Gastroesophageal sphincter (tissue), 4 donors: ENCODE measurements around the gene PTPRN2. TPM values are rescaled to one million over a fixed set of nuclear protein-coding genes. Genes with fewer than 3 reads are reported as not detected.

Experiments used
- ATAC-seq: fragments of 150-250 bp; one replicate; pipeline ENCODE4 v1.9.1; 2016; ENCODE audit warnings: mild to moderate bottlenecking, moderate library complexity
- H3K27ac ChIP-seq, 4 donors: fragments of 200-600 bp; sonication (generic) in 3 of 4; 1 replicate in 3 of 4; 2 replicates in 1 of 4; pipeline ENCODE4 v1.5.1; 2016 to 2019
- H3K27me3 ChIP-seq: fragments of 200-600 bp; sonication (generic); one replicate; pipeline ENCODE4 v1.5.1; 2019
- H3K36me3 ChIP-seq, 2 donors: fragments of 200-600 bp; sonication (generic); one replicate each; pipeline ENCODE4 v1.5.1; 2019; ENCODE audit warnings: control low read depth in 1 of 2
- H3K4me1 ChIP-seq, 3 donors: fragments of 200-600 bp; sonication (generic); 1 replicate in 2 of 3; 2 replicates in 1 of 3; pipeline ENCODE4 v1.5.1; 2016 to 2019; ENCODE audit warnings: control low read depth in 2 of 3
- H3K4me3 ChIP-seq, 2 donors: fragments of 200-600 bp; sonication (generic); one replicate each; pipeline ENCODE4 v1.5.1; 2019; ENCODE audit warnings: mild to moderate bottlenecking in 1 of 2, moderate library complexity in 1 of 2
- H3K9me3 ChIP-seq, 3 donors: fragments of 200-600 bp; sonication (generic); one replicate each; pipeline ENCODE4 v1.5.1; 2017 to 2019; ENCODE audit warnings: control low read depth in 2 of 3
- EP300 ChIP-seq: sonication (generic); formaldehyde crosslinking; IDR thresholded peaks from one replicate; pipeline ENCODE4 v1.6.1; 2017; ENCODE audit warnings: antibody characterized with exemption, mild to moderate bottlenecking
- POLR2A ChIP-seq, 2 donors: fragments of 450-650 bp; IDR thresholded peaks; one replicate each; pipeline ENCODE4 v1.6.1; 2017; ENCODE audit warnings: antibody characterized with exemption in 2 of 2, mild to moderate bottlenecking in 2 of 2, moderate library complexity in 1 of 2
- POLR2AphosphoS5 ChIP-seq: sonication (generic); formaldehyde crosslinking; IDR thresholded peaks from one replicate; pipeline ENCODE4 v1.6.1; 2017; ENCODE audit warnings: antibody characterized with exemption
- WGBS, 2 donors: methylation state at CpG; one replicate each; pipeline ENCODE4 v1.1.5; 2018; ENCODE audit warnings: low coverage in 1 of 2; 5-methylcytosine and 5-hydroxymethylcytosine counted together
- total RNA-seq, 4 donors: library from RNA; depleted of rRNA; stranded (reverse); fragments of >200 nt; gene quantifications; one replicate each; pipeline ENCODE4 v1.1.0, GENCODE V29; 2016
- TF ChIP-seq, protein P1 (sequence below), 4 experiments: fragments of 200-600 bp in 2 of 4; fragments of 450-650 bp in 2 of 4; sonication (generic) in 1 of 4; IDR thresholded peaks; one replicate each; pipeline ENCODE4 v1.5.1; 2017 to 2019; ENCODE audit warnings: antibody characterized with exemption in 4 of 4, mild to moderate bottlenecking in 2 of 4, moderate library complexity in 2 of 4

PTPRN2 gene
- total RNA-seq, 4 donors from 2014 or later = 1.7 to 4.7 (median 3.3) TPM

DNA sequence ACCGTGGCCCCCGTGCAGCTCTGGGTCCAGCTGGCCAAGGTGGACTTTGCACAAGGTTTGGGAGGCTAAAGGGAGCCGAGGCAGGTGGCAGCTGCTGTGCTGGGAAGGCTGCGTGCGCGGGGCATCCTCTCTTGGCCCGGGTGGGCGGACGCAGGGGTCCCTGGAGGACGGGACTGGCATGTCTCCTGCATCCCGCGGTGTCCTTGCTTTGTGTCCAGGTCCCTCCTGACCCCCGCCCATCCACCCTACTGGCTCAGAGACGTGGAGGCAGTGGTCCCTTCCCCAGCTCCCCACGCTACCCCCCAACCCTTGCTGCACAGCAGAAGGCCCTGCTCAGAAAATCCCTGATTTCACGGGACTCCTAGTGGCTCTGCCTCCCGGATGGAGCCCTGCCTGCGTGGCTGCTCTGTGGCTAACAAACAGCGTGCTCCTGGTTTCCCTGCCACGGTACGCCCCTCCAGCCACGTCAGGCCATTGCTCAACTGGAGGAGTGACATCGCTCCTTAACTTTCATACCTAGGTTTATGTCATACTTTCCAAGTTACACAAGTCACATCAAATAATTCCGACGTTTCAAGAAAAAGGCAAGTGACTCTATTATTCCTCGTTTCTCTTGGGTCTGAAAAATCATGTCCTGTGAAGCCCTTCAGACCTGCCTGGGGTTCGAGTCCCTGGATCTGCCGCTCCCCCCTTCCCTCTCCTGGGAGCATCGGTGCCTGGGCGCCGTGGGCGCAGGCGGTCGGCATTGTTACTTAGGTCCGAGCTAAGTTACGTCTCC, 829.0 kb downstream of the PTPRN2 start:
- H3K9me3 ChIP-seq = peaks cover 0 to 12% (median 0%) of the 10 kb centered on the region in 3 donors
- no peak for ATAC-seq
- H3K27ac ChIP-seq = no peak overlapping the region
- 74 to 88% methylated on average over 8 to 13 of the region's 36 CpGs for WGBS, 2 donors
- no peak for TF ChIP-seq POLR2A (IDR thresholded peaks at IDR 0.05)
- no peaks in the 10 kb centered on the region for H3K36me3 ChIP-seq
- H3K4me3 ChIP-seq = no peak overlapping the region
- H3K4me1 ChIP-seq = no peaks in the 10 kb centered on the region
- H3K27me3 ChIP-seq = peaks cover 14% of the 10 kb centered on the region

DNA sequence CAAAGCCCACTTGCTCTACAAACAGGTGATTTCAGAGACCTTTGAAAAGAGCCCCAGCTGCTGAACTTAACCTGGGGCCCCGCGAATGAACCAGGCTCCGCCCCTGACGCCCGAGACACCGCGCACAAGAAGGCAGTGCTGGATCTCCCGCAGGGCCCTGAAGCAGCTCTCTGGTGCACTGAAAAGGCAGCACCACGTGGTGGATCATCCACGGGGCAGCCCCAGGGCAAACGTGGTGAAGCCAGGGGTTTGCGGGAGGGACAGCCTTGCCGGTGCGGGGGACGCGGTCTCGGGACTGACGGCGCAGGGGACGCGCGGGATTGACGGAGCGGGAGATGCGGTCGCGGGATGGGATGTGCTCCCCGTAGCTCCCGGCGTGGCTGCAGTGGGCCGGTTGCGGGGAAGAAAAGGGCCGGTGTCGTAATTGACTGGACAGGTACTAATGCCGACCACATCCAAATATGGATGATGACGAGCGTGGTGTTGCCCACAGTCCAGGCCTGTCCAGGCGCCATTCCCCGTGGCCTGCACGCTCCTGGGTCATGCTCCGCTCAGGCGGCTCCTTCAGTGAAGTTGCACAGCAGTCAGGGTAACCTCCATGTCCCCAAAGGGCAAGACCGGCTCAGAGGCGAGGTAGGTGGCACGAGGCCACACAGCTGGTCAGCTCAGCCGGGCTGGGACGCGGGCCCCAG, 829.7 kb downstream of the PTPRN2 start:
- Histone ChIP-seq H3K27ac (no peak overlapping the region), H3K27me3 (peaks cover 14% of the 10 kb centered on the region), H3K4me1 (no peaks in the 10 kb centered on the region), H3K4me3 (no peak overlapping the region), H3K9me3 (peaks cover 0 to 5% (median 0%) of the 10 kb centered on the region in 3 donors), H3K36me3 (no peaks in the 10 kb centered on the region)
- 72 to 97% methylated on average over 6 to 14 of the region's 48 CpGs for WGBS, 2 donors
- ATAC-seq = no peak
- TF ChIP-seq POLR2A (IDR thresholded peaks at IDR 0.05) (no peak), POLR2AphosphoS5 (no peak), EP300 (no peak)
- TF ChIP-seq, protein P1, sequence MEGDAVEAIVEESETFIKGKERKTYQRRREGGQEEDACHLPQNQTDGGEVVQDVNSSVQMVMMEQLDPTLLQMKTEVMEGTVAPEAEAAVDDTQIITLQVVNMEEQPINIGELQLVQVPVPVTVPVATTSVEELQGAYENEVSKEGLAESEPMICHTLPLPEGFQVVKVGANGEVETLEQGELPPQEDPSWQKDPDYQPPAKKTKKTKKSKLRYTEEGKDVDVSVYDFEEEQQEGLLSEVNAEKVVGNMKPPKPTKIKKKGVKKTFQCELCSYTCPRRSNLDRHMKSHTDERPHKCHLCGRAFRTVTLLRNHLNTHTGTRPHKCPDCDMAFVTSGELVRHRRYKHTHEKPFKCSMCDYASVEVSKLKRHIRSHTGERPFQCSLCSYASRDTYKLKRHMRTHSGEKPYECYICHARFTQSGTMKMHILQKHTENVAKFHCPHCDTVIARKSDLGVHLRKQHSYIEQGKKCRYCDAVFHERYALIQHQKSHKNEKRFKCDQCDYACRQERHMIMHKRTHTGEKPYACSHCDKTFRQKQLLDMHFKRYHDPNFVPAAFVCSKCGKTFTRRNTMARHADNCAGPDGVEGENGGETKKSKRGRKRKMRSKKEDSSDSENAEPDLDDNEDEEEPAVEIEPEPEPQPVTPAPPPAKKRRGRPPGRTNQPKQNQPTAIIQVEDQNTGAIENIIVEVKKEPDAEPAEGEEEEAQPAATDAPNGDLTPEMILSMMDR (IDR thresholded peaks at IDR 0.05) = no peak

DNA sequence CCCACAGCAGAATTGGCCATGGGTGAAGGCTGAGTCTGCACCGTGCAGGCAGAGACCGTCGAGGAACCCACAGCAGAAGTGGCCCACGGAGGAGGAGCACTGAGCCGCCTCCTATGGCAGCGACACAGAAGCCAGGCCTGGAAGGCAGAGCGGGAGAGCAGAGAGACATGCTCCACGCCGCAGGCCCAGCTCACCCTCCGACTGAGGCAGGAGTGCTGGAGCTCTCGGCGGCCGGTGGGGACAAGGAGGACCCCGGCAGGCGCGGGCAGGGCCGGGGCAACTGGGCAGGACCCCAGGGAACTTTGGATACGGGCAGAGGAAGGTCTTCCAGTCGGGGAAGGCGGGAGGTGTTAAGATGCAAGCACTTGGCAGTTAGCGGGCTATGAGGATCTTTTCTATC, 830.4 kb downstream of the PTPRN2 start:
- no peak overlapping the region for H3K27ac ChIP-seq
- H3K36me3 ChIP-seq = no peaks in the 10 kb centered on the region
- H3K9me3 ChIP-seq = no peaks in the 10 kb centered on the region
- TF ChIP-seq POLR2A (IDR thresholded peaks at IDR 0.05) (no peak), EP300 (no peak), POLR2AphosphoS5 (no peak)
- TF ChIP-seq, protein P1 (IDR thresholded peaks at IDR 0.05) = no peak
- peaks cover 14% of the 10 kb centered on the region for H3K27me3 ChIP-seq
- no peak for ATAC-seq
- WGBS, 2 donors = 100% methylated on average over 3 of the region's 21 CpGs; no CpG with 5 or more reads in 1 of the 2 donors
- H3K4me1 ChIP-seq = no peaks in the 10 kb centered on the region
- H3K4me3 ChIP-seq = no peak overlapping the region

DNA sequence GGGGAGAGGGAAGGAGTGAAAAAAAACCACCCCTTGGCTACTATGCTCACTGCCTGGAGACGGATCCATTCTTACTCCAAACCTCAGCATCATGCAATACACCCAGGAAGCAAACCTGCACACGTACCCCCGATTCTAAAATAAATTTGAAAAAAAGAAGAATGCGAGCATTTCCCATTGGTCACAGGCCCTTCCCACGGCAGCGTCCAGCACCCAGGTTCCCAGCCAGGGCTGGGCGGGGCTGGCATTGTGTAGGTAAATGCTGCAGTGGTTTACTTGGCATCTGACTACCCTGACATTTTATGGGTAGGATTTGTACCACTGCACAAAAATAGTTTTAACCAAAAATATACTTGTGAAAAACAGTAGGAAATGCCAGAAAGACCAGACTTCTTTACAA, 831.9 kb downstream of the PTPRN2 start:
- H3K4me3 ChIP-seq = no peak overlapping the region
- TF ChIP-seq EP300 = no peak
- TF ChIP-seq POLR2AphosphoS5 = no peak
- TF ChIP-seq, protein P1 (IDR thresholded peaks at IDR 0.05) = no peak
- TF ChIP-seq POLR2A (IDR thresholded peaks at IDR 0.05) = no peak
- H3K27me3 ChIP-seq = peaks cover 14% of the 10 kb centered on the region
- H3K4me1 ChIP-seq = no peaks in the 10 kb centered on the region
- H3K36me3 ChIP-seq = no peaks in the 10 kb centered on the region
- no peak overlapping the region for H3K27ac ChIP-seq
- no peaks in the 10 kb centered on the region for H3K9me3 ChIP-seq
- ATAC-seq = no peak
- WGBS, 2 donors = 86 to 90% methylated on average over 2 to 7 of the region's 7 CpGs

DNA sequence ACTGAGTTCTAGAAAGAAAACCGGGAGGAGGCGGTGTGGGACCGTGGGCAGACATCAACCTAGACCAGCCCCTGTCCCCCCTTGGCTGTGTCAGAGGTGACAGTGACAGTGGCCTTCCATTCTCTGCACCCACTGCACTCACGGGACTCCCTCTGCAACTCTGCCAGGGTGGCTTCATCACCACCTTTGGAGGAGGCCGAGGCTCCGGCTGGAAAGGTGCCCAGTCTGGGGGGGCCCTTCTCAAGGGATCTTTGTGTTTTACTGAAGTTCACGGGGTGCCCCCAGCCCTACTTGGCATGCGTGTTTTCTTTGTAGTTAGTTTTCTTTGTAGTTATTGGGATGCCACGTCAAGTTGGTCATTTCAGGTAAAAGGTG, 833.2 kb downstream of the PTPRN2 start:
- WGBS, 2 donors = 86 to 89% methylated on average over 3 to 4 of the region's 9 CpGs
- TF ChIP-seq POLR2A (IDR thresholded peaks at IDR 0.05) (no peak), POLR2AphosphoS5 (no peak), EP300 (no peak)
- TF ChIP-seq, protein P1 (IDR thresholded peaks at IDR 0.05) = no peak

More for the DNA sequence above, 833.2 kb downstream of the PTPRN2 start:
- ATAC-seq = no peak
- Histone ChIP-seq H3K4me3 (no peak overlapping the region), H3K36me3 (no peaks in the 10 kb centered on the region), H3K4me1 (no peaks in the 10 kb centered on the region), H3K27ac (no peak overlapping the region), H3K9me3 (no peaks in the 10 kb centered on the region), H3K27me3 (peaks cover 5% of the 10 kb centered on the region)
